Measurements from ENCODE around the gene HAO1. TPM values are rescaled to one million over a fixed set of nuclear protein-coding genes. Genes with fewer than 3 reads are reported as not detected.

Gene HAO1
- total RNA-seq = not detected
- long read RNA-seq, donor 1 = 0 reads
- long read RNA-seq, donor 2 = 0 reads

DNA sequence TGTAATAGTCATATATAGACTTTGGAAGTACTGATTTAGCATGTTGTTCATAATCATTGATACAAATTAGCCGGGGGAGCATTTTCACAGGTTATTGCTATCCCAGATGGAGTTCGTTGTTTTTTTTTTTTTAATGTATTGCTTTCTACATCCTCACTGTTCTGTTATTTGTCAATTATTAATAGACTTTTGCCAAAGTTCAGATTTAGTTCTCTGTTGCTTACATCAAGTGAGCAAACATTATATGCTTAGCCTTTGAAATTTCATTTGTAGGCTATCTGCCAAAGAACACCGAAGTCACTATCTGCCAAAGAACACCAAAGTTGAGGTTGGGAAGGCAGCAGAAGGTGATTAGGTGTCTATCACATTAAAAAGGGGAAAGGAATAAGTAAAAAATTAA lies at the start of gene HAO1:
Gene HAO1, minus strand, starts transcription at position 118 of the 400 bp plus-strand sequence. Its CDS starts 36 bp downstream, at position 82.
- no peak within 1 kb of the TSS for H3K4me3 ChIP-seq

DNA sequence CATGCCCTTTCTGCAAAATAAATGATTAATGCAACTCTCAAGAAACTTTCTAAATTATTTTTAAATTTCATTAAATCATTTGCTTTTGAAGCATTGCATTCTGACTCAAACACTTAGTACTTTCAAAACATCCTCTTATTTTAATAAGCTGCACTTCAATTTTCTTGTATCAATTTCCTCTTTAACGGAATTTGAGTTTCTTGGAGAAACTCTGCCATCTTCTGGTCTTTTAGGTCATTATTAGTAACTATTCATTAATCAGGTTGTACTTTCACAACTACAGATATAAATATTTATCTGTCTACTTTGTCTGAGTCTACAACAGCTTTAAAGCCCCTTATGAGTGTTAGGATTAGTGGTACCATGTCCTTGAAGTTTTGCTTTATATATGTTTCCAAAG lies 49.1 kb upstream of the HAO1 start:
- H3K9me3 ChIP-seq = no peaks in the 10 kb centered on the region
- no peaks in the 10 kb centered on the region for H3K4me1 ChIP-seq (ENCODE audit: low read depth)
- ATAC-seq (no peak), DNase-seq (no peak)
- intact Hi-C loops (cut with DNase I, micrococcal nuclease) = no loop called here
- no peak overlapping the region for H3K4me3 ChIP-seq
- TF ChIP-seq CTCF (IDR thresholded peaks at IDR 0.05) = no peak
- no peaks in the 10 kb centered on the region for H3K36me3 ChIP-seq (ENCODE audit: low read depth)

More for the DNA sequence above, at the start of gene HAO1:
- intact Hi-C loops (cut with DNase I, micrococcal nuclease) = no loop called here
- DNase-seq (no peak), ATAC-seq (no peak)
- Histone ChIP-seq H3K36me3 (ENCODE audit: low read depth) (no peaks in the 10 kb centered on the region), H3K9me3 (no peaks in the 10 kb centered on the region), H3K4me1 (ENCODE audit: low read depth) (no peaks in the 10 kb centered on the region)
- TF ChIP-seq CTCF (IDR thresholded peaks at IDR 0.05) = no peak

GRCh38 chr20:7985916-7986315 lies 45.7 kb upstream of the HAO1 start:
- no peak for DNase-seq
- Histone ChIP-seq H3K36me3 (ENCODE audit: low read depth) (no peaks in the 10 kb centered on the region), H3K9me3 (no peaks in the 10 kb centered on the region), H3K4me3 (no peak overlapping the region), H3K4me1 (ENCODE audit: low read depth) (no peaks in the 10 kb centered on the region)
- TF ChIP-seq CTCF (IDR thresholded peaks at IDR 0.05) = no peak
- intact Hi-C loops (cut with DNase I, micrococcal nuclease) = no loop called here
- no peak for ATAC-seq

GRCh38 chr20:7984192-7984591 lies 43.9 kb upstream of the HAO1 start:
- no peak for DNase-seq
- no peak overlapping the region for H3K4me3 ChIP-seq
- H3K9me3 ChIP-seq = no peaks in the 10 kb centered on the region
- no peak for TF ChIP-seq CTCF (IDR thresholded peaks at IDR 0.05)
- H3K36me3 ChIP-seq (ENCODE audit: low read depth) = no peaks in the 10 kb centered on the region
- no peak for ATAC-seq
- intact Hi-C loops (cut with DNase I, micrococcal nuclease) = no loop called here
- H3K4me1 ChIP-seq (ENCODE audit: low read depth) = no peaks in the 10 kb centered on the region

DNA sequence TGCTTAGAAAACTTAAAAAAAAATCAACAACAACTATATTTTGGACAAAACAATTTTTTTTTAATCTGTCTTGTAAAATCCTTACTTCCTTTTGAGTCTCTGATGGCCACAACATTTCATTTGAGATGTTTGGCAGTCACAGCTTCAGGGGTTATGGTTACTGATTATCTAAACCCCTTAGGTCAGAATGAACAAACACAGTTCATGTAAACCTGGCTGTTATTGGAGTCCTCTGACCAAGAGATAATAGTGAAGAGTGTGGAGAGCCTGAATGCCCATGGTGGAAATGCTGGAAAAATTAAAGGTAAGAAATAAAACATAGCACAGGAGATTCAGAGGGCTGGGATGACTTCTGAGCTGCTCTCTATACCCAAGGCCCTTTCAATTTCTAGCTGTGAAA lies 41.1 kb upstream of the HAO1 start:
- ATAC-seq (no peak), DNase-seq (no peak)
- intact Hi-C loops (cut with DNase I, micrococcal nuclease) = no loop called here
- H3K9me3 ChIP-seq = no peaks in the 10 kb centered on the region
- TF ChIP-seq CTCF (IDR thresholded peaks at IDR 0.05) = no peak
- H3K4me1 ChIP-seq (ENCODE audit: low read depth) = no peaks in the 10 kb centered on the region
- H3K4me3 ChIP-seq = no peak overlapping the region
- H3K36me3 ChIP-seq (ENCODE audit: low read depth) = no peaks in the 10 kb centered on the region

Measured in mucosa of descending colon (tissue), 3 donors.